GM19324 (cell line): ENCODE measurements around the gene JAKMIP2.
A peak's percentile ranks its signal among the peaks of the same experiment; 100 is the strongest.
"Not testable (repeated sequence)": the region's sequence is repeated elsewhere in the genome, so short reads cannot be mapped to it uniquely, and the experiment has no call there.

ENCODE experiments used
- ATAC-seq: cut with Tn5 transposase; IDR thresholded peaks from one replicate; pipeline ENCODE4 v1.9.1; 2021; ENCODE audit warnings: mild to moderate bottlenecking, moderate library complexity; ENCODE audit not compliant: unreplicated experiment, low FRiP score

The JAKMIP2 gene

DNA sequence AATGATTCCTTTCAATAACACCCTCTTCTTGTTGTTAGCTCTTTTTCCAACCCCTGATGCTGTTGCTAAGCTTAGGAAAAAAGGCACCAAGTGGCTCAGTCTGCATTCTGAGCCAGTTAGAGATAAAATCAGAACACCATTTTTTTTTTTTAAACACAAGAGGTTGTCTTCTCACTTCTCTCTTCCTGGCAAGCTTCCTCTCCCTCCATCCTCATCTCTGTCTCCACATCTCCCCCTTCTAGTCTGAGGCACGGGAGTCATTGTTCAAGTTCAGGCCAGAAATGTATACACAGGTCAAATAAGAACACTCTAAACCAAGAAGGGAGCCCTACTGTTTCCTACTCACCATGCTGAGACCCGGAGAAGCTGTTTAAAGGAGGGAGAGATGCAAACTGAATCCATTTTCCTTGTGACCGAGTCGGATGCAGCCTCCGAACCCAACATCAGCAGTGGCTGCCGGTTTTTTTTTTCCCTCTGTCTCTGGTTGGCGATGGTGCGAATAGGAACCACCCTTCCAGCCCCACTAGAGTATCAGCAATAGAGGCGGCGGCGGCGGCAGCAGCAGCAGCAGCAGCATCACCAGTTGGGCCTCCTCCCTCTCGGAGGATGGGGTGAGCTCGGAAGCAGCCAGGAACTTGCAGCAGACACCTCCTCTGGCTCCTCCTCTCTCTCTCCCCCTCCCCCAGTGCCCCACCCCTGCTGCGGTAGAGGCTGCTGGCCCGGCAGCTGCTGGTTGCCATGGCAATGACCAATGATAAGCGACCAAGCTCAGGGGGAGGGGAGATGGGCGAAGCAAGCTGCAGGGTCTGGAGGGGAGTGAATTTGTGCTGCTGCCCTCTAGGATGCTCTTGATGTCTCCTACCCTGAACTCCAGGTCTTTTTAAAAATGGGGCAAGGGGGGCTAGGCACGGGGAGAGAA, at the start of gene JAKMIP2:
Gene JAKMIP2 (minus strand): TSS at position 619 of the 919 bp plus-strand sequence. CDS start 110,922 bp downstream, outside the sequence.
- no peak for ATAC-seq

DNA sequence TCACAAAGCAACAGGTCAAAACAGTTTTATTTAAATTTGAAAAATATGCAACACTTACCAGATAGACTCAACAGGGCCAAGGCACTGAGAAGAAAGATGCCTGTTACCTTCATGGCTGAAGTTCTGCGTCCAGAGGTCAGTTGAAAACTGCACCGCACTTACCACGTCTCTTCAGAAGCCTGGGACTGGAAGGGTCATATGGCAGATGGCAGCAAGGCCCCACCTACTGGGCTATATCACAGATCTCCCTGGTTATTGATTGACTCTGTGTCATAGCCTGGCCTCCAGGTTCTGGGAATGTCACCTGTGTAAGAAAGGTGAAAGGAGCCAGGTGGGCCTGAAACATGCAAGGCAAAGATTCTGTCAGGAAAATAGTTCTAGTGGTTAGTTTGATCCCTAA, 48.9 kb upstream of the JAKMIP2 start, which contains the start of gene SPINK1:
Gene SPINK1 (minus strand): TSS at position 207 of the 400 bp plus-strand sequence. CDS start 94 bp downstream, at position 113.
- ATAC-seq: no peak

DNA sequence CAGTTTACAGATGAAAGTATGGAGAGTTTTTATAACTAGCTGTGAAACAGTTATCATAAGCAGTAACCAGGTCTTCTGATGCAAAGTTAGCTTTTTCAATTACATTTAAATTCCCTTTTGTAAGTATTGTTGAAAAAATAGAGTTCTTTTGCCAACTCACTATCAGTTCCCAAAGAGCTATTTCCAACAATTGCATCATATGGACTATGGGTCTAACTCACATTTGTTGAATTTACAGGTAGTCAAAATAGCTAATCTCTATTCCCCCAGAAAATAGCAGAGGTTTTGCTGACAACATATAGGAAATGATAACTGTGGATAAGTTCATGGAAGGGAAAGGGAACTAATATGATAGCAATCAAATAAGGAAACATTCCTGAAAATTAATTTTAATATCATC, 47.5 kb upstream of the JAKMIP2 start:
- ATAC-seq: no peak

DNA sequence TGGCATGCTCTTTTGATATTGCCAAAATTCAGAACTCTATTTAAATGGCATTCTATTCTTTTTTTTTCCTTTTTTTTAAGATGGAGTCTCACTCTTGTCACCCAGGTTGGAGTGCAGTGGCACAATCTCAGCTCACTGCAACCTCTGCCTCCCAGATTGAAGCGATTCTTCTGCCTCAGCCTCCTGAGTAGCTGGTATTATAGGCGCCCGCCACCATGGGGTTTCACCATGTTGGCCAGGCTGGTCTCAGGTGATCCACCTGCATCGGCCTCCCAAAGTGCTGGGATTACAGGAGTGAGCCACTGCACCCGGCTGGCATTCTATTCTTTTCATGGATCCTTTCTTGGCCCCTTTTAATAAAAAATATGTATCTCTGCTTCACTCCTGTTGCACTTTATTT, 44.5 kb upstream of the JAKMIP2 start:
- ATAC-seq: not testable (repeated sequence)

DNA sequence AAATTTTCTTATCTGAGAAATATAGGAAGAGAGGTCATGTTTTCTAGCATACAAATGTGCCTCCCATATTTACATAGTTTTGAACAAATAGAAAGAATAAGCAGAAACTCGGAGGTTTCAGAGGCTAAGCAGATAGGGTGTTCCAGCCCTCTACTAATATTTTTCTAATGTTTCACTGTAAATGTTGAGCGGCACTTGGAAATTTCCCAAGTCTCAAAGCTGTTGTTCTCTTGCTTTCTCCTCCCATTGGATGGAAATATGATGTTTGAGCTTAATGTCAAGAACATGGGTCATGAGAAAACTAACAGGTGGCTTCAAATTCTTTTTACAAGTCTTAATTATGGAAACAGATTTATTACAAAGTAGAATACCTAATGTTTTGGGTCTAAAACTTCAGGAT, 43.8 kb upstream of the JAKMIP2 start:
- no peak for ATAC-seq

DNA sequence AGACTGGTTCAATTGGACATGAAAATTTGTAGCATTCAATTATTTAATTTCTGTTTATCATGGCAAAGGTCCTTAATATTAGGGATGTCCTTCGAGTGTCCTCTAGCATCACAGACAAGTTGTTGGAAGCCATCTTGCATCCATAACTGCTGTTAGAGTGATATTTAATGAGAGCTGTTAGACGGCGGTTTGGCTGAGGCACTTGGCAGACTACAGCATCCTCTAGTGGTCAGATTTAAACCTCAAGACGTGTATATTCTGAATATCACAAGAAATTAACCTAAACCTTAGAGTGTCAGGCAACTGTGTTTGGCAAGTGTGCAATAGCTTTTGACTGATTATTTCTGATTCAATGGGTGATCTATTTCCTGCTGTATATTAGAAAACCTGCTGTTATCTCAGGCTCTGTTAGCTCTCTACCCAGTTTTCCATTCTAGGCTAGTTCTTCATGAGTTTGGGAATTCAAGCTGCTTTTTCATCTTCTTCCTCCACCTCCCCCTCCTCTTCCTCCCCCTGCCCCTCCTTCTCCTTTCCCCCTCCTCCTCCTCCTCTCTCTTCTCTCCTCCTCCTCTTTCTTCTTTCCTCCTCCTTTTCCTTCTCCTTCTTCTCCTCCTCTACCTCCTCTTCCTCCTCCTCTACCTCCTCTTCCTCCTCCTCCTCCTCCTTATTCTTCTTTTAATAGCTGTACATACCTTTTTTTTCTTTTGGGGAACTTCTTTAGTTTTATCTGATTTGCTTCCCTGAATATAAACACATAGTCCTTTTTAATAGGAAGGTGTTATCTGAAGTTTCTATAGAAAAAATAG, 40.4 kb upstream of the JAKMIP2 start:
- peak; percentile 85 for ATAC-seq

DNA sequence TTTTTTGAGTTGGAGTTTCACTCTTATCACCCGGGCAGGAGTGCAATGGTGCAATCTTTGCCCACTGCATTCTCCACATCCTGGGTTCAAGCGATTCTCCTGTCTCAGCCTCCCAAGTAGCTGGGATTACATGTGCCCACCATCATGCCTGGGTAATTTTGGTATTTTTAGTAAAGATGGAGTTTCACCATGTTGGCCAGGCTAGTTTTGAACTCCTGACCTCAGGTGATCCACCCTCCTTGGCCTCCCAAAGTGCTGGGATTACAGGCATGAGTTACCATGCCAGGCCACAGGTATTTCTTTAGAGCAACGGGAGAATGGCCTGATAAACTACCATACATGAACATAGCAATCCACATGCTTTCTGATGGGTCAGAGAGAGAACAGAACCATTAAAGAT, 39.7 kb upstream of the JAKMIP2 start:
- not testable (repeated sequence) for ATAC-seq

DNA sequence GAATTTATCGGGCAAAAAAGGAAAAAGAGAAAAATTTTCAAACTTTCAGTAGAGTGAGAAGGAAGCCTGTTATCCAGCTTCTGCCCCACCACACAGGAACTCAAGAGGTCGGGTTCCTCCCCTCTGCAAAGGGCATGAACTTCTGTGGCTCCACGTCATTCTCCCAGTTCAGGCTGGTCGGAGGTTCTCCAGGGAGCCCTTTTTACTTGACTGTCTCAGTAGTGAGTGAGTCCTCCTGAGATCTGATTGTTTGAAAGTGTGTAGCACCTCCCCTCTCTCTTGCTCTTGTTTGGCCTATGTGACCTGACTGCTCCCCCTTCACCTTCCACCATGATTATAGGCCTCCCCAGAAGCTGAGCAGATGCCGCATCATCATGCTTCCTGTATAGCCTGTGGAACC, 39.2 kb upstream of the JAKMIP2 start:
- ATAC-seq: no peak

DNA sequence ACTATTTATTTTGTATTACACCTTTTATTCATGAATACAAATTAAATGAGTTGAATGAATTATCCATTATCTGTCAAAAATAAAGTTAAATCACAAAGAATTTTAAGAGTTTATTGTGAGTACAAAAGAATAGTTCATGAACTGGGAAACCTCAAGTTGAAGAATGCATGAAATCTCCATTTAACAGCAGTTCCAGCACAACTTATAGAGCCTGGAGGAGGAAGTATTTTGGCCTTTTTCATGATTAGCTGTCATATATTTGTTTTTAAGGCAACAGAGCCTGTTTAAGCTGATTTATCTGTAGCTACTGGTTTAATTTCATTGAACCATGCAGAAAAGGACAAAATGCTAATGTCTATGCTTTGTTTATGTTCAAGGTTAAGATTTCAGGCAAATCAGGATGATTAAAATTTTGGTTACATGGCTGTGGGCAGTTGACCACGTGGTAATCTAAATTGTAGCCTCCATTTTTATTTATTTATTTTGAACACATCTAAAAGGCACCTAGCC, 36.8 kb upstream of the JAKMIP2 start:
- no peak for ATAC-seq

DNA sequence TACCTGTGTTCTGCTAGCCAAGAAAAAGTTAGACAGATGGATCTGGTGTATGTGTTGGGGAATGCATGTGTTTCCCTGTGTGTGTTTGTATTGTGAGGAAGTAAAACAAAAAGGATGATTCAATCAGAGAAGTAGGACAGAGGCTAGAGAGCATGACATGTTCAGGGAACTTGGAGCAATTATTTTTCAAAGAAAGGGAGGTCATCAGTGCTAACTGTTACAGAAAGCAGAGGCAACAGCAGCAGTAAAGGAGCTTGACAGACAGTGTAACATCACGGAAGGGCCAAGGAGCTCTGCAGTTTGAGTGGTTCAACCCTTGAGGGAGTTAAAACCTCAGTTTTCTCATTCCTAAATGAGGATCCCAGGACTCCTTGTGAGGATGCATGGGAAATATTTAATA, 35.8 kb upstream of the JAKMIP2 start:
- ATAC-seq: no peak

DNA sequence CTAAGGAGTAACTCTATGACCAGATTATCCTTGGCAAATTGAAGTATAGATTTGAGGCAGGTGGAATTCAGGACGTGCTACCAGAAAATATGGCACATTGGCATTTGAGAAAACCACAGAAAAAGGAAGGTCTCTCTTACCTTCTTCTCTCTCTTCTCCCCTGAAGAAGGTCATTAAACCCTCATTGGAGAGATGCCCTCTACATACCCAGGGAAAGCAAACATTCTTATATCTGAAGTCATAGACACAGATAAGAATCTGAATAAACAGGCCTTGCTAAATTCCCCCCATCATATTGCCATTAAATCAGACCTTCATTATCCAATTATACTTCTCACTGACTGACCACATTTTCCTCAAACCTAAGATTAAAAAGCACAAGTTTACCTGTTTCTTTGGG, 31.2 kb upstream of the JAKMIP2 start:
- no peak for ATAC-seq

DNA sequence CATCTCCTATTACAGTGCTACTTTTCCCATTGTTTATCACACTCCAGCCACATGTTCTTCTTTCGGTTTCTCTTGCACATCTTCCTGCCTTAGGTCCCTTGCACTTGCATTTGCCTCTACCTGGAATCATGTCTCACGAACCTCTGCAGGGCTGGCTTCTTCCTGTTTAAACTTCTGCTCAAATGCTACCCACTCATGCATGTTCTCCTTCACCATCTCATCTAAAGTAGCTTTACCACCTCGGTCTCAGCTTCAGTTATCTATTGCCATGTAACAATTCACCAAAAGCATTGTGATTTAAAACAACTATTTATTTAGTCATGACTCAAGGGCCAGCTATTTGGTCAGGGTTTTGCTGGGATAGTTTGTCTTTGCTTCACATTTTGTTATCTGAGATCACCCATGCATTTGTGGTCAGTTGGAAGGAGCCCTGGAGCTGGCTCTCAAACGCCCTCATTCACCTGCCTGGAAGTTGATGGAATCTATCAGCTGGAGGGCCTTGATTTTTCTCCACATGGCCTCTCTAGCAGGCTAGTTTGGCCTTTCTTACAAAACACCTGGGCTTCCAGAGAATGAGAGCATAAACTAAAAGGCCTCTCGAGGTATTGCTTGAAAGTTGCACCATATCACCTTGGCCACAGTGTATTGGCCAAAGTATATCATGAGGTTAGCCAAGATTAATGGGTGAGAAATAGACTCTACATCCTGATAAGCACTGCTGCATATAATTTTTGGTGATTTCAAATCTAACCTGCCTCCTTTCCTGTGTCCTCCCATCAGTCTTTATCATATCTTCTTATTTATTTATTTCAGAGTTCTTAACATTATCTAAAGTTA, 27.5 kb upstream of the JAKMIP2 start:
- no peak for ATAC-seq

DNA sequence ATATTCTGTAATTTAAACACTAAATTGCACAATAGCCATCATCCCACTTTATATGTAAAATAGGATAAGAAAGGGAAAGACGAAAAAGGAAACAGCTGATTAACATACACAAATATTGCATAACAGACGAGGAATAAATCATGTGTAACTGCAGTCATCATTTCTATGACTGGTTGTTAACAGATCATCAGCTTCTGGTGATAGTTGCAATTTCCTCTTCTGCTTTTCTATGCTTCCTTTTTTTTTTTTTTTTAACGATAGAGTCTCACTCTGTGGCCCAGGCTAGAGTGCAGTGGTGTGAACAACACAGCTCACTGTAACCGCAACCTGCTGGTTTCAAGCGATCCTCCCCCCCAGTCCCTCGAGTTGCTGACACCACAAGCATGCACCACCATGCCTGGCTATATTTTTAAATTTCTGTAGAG, 22.5 kb upstream of the JAKMIP2 start:
- ATAC-seq: peak; percentile 83

DNA sequence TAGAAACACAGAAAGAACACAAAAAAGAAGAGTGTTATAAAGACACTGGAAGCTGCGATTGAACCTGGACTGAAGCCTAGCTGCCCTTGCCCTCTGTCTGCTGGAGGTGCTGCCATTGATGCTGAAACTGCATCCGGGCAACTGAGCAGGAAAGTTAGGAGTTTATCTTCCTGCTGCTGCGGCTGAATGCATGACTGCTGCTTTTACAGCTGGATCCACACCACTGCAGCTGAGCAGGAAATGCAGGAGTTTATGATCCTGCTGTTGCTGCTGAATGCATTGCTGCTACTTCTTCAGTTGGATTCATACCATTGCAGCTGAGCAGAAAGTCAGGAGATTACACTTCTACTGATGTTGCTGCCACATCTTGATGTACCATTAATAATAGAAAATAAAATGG, 21.8 kb upstream of the JAKMIP2 start:
- no peak for ATAC-seq

DNA sequence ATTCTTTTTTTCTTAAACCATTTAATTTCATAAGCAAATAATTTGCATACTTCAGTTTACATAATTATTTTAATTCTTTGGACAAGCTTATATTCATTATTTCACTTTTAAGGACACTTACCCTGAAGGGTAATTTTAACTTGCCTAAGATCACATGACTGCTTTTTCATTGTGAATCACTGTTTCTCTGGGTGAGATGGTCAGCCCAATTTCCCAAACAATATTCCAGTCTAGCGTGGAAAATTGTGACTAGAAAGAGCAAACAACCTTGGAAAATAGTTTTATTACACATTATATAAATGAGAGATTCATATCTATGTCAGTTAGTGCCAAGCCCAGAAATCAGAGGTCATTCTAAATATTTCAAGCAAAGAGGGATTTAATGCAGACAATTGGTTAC, 21.4 kb upstream of the JAKMIP2 start:
- no peak for ATAC-seq

DNA sequence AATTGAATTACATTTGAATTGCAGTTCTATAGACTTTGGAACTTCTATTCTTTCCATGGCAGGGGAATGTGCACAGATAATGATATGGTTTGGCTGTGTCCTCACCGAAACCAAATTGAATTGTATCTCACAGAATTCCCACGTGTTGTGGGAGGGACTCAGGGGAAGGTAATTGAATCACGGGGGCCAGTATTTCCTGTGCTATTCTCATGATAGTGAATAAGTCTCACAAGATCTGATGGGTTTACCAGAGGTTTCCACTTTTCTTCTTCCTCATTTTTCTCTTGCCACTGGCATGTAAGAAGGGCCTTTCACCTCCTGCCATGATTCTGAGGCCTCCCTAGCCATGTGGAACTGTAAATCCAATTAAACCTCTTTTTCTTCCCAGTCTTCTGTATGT, 20.6 kb upstream of the JAKMIP2 start:
- ATAC-seq: not testable (repeated sequence)

DNA sequence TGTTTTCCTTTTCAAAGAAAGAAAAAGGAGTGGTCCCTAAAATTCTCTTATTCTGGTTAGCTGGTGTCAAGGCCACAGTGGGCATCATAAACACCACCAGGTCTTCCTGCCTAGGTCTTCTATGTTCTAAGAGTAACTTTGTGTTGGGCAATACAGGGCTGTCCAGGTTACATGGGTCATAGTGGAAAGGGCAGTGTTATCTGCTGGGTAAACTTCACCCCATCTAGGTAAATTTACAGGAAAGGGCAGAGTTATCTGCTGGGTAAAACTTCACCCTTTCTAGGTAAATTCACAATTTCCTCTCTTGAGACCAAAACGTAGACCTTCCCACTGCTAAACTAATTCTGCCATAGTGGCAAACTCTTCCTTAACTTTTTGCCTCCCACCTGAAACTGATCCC, 18.9 kb upstream of the JAKMIP2 start:
- no peak for ATAC-seq

DNA sequence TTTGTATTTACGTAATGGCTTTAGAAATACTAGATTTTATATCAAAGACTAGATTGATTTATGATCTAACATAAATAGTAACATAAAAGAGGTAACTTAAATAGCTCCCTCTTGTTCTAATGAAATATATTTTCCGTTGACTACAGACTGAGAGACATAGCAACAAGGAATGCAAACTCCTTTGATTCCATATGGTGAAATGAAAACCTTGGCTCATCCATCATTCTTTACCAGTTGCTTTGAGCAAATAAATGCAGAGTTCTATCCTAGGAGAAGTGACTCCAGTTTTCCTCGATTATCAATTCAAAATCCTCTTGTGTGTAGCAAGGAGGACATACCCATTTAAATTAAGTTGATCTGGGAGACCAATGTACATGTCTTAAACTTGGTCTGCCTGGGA, 18.0 kb upstream of the JAKMIP2 start:
- no peak for ATAC-seq

DNA sequence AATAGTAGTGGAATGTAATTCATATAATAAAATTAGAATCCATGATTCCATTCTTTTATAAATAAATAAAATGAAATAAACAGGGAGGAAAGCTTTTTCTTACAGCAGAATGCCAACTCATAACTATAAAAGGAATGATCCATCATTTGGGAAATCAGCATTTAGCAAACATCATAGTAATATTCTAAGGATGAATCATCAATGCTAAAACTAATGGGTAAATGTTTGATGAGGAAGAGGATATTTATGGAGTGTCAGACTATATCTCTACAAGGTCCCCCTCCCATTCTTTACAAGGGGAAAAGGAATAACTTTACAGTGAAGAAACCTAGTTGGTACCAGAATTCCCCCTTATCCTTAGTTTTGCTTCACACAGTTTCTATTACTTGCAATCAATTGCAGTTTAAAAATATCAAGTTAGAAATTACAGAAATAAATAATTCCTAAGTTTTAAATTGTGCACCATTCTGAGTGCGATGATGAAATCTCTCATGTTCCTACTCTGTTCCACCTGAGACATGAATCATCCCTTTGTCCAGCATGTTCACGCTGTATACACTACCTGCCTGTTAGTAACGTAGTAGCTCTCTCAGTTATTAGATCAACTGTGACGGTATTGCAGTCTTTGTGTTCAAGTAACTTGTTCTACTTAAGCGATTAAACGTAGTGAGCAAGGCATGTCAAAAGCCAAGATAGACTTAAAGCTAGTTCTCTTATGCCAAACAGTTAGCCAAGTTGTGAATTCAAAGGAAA, 14.2 kb upstream of the JAKMIP2 start:
- ATAC-seq: no peak

DNA sequence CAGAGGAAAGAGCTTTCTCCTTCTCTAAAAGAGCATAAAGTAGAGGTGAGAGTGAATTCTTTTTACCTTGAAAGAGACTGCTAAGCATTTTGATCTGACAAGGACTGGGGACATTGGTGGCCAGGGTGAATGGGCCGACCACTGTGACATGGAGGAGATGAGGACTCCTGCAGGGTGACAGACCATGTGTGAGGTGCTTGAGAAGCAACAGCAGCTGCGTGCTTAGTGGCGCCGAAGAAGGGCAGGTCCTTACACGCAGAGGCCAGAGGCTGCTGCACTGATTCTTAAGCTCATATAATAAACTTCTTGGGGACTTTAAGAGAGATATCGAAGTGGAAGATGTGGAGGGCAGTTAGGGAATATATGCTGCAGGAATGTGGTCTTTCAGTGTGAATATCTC, 8.7 kb upstream of the JAKMIP2 start:
- ATAC-seq: no peak
